ENCODE results near the gene CDK12.

The CDK12 gene

DNA sequence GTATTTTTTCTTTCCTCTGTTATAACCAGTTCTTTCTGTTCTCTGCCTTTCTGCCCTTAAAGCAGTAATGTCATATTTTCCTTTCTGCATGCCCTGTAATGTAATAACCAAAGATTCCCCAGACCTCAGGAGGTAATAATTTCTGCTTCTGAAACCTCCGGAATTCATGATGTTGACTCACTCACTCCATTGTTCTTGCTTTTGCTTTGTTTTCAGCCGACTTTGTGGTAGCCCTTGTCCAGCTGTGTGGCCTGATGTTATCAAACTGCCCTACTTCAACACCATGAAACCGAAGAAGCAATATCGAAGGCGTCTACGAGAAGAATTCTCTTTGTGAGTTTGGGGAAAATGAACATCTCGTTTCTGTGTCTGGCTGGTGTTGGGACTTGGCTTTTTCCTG, 55.9 kb downstream of the CDK12 start:
- Mint-ChIP-seq H3K36me3 (ENCODE audit: low read depth) (peaks cover 78% of the 10 kb centered on the region), H3K27ac (no peak overlapping the region), H3K27me3 (ENCODE audit: low read depth, poor library complexity) (no peaks in the 10 kb centered on the region), H3K4me1 (no peaks in the 10 kb centered on the region), H3K4me3 (no peak overlapping the region), H3K9me3 (no peaks in the 10 kb centered on the region)
- DNase-seq, result no peak
- TF ChIP-seq, protein P1, sequence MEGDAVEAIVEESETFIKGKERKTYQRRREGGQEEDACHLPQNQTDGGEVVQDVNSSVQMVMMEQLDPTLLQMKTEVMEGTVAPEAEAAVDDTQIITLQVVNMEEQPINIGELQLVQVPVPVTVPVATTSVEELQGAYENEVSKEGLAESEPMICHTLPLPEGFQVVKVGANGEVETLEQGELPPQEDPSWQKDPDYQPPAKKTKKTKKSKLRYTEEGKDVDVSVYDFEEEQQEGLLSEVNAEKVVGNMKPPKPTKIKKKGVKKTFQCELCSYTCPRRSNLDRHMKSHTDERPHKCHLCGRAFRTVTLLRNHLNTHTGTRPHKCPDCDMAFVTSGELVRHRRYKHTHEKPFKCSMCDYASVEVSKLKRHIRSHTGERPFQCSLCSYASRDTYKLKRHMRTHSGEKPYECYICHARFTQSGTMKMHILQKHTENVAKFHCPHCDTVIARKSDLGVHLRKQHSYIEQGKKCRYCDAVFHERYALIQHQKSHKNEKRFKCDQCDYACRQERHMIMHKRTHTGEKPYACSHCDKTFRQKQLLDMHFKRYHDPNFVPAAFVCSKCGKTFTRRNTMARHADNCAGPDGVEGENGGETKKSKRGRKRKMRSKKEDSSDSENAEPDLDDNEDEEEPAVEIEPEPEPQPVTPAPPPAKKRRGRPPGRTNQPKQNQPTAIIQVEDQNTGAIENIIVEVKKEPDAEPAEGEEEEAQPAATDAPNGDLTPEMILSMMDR (IDR thresholded peaks at IDR 0.05), result no peak

DNA sequence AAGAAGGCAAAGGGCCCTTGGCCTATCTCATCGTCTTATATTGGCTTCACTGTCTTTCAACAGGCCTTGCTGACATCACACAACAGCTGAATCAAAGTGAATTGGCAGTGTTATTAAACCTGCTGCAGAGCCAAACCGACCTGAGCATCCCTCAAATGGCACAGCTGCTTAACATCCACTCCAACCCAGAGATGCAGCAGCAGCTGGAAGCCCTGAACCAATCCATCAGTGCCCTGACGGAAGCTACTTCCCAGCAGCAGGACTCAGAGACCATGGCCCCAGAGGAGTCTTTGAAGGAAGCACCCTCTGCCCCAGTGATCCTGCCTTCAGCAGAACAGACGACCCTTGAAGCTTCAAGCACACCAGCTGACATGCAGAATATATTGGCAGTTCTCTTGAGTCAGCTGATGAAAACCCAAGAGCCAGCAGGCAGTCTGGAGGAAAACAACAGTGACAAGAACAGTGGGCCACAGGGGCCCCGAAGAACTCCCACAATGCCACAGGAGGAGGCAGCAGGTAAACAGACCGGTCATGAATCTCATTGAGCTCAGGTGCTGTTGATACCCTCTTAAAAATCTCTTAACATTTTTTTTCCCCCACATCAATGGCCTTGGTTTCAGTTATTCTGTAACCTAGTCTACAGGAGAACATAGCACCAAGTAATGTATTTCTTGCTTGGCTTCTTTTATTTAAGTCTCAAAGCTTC, 64.7 kb downstream of the CDK12 start:
- Mint-ChIP-seq H3K9me3 (no peaks in the 10 kb centered on the region), H3K27ac (peak overlapping the region; percentile 45), H3K36me3 (ENCODE audit: low read depth) (peaks cover 65% of the 10 kb centered on the region), H3K27me3 (ENCODE audit: low read depth, poor library complexity) (no peaks in the 10 kb centered on the region), H3K4me1 (no peaks in the 10 kb centered on the region), H3K4me3 (no peak overlapping the region)
- TF ChIP-seq, protein P1 (IDR thresholded peaks at IDR 0.05), result no peak
- DNase-seq, result no peak

DNA sequence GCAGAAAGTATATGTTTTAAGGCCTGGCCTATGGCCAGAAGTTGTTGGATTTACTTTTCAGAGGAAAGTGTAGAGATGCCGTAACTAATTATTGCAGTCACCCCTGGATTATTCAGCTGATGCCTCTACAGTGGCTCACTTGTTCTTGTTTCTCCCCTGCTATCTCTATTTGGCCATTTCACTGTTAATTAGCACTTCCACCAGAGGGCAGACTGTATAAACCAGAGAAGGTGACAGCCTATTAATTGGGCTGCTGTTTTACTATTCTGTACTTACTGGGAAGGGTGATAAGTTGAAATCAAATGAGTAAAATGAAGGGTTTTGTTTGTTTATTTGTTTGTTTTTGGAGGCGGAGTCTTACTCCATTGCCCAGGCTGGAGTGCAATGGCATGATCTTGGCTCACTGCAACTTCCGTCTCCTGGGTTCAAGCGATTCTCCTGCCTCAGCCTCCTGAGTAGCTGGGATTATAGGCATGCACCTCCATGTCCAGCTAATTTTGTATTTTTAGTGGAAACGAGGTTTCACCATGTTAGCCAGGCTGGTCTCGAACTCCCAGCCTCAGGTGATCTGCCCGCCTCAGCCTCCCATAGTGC, 66.0 kb downstream of the CDK12 start:
- peaks cover 70% of the 10 kb centered on the region for H3K36me3 Mint-ChIP-seq (ENCODE audit: low read depth)
- TF ChIP-seq, protein P1 (IDR thresholded peaks at IDR 0.05), result no peak

DNA sequence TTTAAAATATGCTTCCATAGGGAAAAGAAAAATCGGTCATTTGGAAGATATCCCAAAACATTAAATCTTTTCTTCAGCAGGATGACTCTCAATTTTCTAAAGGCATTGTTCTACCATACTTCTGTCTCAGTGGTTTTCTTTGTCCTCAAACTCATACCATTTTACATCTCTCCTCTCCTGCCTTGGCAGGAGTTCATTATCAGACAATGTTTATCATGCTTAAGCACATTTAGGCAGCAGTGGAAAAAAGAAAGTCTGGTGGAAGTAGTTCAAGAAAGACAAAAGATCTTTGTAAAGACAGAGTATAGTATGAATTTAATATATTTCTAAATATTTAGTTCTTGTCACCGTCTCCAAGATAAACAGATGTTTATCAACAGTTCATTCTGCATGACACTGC, 68.2 kb downstream of the CDK12 start:
- peaks cover 67% of the 10 kb centered on the region for H3K36me3 Mint-ChIP-seq (ENCODE audit: low read depth)
- TF ChIP-seq, protein P1 (IDR thresholded peaks at IDR 0.05), result no peak
- H3K27me3 Mint-ChIP-seq (ENCODE audit: low read depth, poor library complexity), result no peaks in the 10 kb centered on the region
- H3K4me3 Mint-ChIP-seq, result no peak overlapping the region
- no peaks in the 10 kb centered on the region for H3K4me1 Mint-ChIP-seq
- H3K9me3 Mint-ChIP-seq, result no peaks in the 10 kb centered on the region
- no peak overlapping the region for H3K27ac Mint-ChIP-seq
- no peak for DNase-seq

More for the DNA sequence above, 66.0 kb downstream of the CDK12 start:
- no peak overlapping the region for H3K27ac Mint-ChIP-seq
- DNase-seq, result no peak
- no peaks in the 10 kb centered on the region for H3K4me1 Mint-ChIP-seq
- no peak overlapping the region for H3K4me3 Mint-ChIP-seq
- no peaks in the 10 kb centered on the region for H3K27me3 Mint-ChIP-seq (ENCODE audit: low read depth, poor library complexity)
- H3K9me3 Mint-ChIP-seq, result no peaks in the 10 kb centered on the region

DNA sequence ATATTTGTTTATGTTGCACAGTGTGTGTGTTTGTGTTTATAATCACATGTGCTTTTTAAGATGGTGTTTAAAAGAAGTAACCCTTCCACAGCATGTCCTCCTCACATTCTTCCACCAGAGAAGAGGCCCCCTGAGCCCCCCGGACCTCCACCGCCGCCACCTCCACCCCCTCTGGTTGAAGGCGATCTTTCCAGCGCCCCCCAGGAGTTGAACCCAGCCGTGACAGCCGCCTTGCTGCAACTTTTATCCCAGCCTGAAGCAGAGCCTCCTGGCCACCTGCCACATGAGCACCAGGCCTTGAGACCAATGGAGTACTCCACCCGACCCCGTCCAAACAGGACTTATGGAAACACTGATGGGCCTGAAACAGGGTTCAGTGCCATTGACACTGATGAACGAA, 69.2 kb downstream of the CDK12 start:
- Mint-ChIP-seq H3K27ac (no peak overlapping the region), H3K36me3 (ENCODE audit: low read depth) (peaks cover 62% of the 10 kb centered on the region), H3K27me3 (ENCODE audit: low read depth, poor library complexity) (no peaks in the 10 kb centered on the region), H3K4me3 (no peak overlapping the region), H3K4me1 (no peaks in the 10 kb centered on the region), H3K9me3 (no peaks in the 10 kb centered on the region)
- TF ChIP-seq, protein P1 (IDR thresholded peaks at IDR 0.05), result no peak
- DNase-seq, result no peak

DNA sequence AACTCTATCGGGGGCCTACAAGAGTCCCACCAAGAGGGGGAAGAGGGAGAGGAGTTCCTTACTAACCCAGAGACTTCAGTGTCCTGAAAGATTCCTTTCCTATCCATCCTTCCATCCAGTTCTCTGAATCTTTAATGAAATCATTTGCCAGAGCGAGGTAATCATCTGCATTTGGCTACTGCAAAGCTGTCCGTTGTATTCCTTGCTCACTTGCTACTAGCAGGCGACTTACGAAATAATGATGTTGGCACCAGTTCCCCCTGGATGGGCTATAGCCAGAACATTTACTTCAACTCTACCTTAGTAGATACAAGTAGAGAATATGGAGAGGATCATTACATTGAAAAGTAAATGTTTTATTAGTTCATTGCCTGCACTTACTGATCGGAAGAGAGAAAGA, 70.0 kb downstream of the CDK12 start:
- Mint-ChIP-seq H3K9me3 (no peaks in the 10 kb centered on the region), H3K4me1 (no peaks in the 10 kb centered on the region), H3K27ac (no peak overlapping the region), H3K27me3 (ENCODE audit: low read depth, poor library complexity) (no peaks in the 10 kb centered on the region), H3K36me3 (ENCODE audit: low read depth) (peaks cover 55% of the 10 kb centered on the region), H3K4me3 (no peak overlapping the region)
- no peak for DNase-seq
- TF ChIP-seq, protein P1 (IDR thresholded peaks at IDR 0.05), result no peak

Measured in nephron progenitor cell (in vitro differentiated cells).